K562 (cell line): ENCODE results near the gene CSKMT. TPM values are rescaled to one million over a fixed set of nuclear protein-coding genes. Genes with fewer than 3 reads are reported as not detected.

Source experiments
- ATF7 ChIP-seq: fragments of 450-650 bp; IDR thresholded peaks from 2 replicates; pipeline ENCODE4 v1.7.1; 2014; ENCODE audit warnings: mild to moderate bottlenecking, moderate library complexity
- BHLHE40 ChIP-seq: IDR thresholded peaks from 2 replicates; pipeline ENCODE4 v1.6.1; 2011; ENCODE audit warnings: low read length, improper control_type of control experiment
- C11orf30 ChIP-seq: fragments of 450-650 bp; IDR thresholded peaks from 2 replicates; pipeline ENCODE4 v1.6.1; 2016; ENCODE audit warnings: low read depth, mild to moderate bottlenecking
- ELF1 ChIP-seq: fragments of 200-800 bp; sonication (Bioruptor generic); IDR thresholded peaks from 2 replicates; pipeline ENCODE4 v1.6.1; 2016; ENCODE audit warnings: missing genetic modification characterization, missing compliant biosample characterization
- FOXP4 ChIP-seq: sonication (generic); formaldehyde crosslinking; IDR thresholded peaks from 2 replicates; pipeline ENCODE4 v1.8.0; 2022; ENCODE audit warnings: mild to moderate bottlenecking, missing genetic modification reagents, borderline replicate concordance
- GABPB1 ChIP-seq: sonication (generic); formaldehyde crosslinking; IDR thresholded peaks from 2 replicates; pipeline ENCODE4 v1.8.0; 2022; ENCODE audit warnings: mild to moderate bottlenecking, missing genetic modification reagents
- ILF3 ChIP-seq: fragments of 450-650 bp; IDR thresholded peaks from 2 replicates; pipeline ENCODE4 v1.6.1; 2018; ENCODE audit warnings: antibody characterized with exemption, mild to moderate bottlenecking, moderate library complexity, borderline replicate concordance
- ILK ChIP-seq: fragments of 450-650 bp; IDR thresholded peaks from 2 replicates; pipeline ENCODE4 v1.6.1; 2016; ENCODE audit warnings: missing genetic modification characterization, low read depth, mild to moderate bottlenecking, missing compliant biosample characterization, moderate library complexity, borderline replicate concordance
- NFE2 ChIP-seq: IDR thresholded peaks from 2 replicates; pipeline ENCODE4 v1.6.1; 2014; ENCODE audit warnings: antibody characterized with exemption, low read depth
- RBM17 ChIP-seq: fragments of 200-400 bp; formaldehyde crosslinking; IDR thresholded peaks from 2 replicates; pipeline ENCODE4 v1.6.1; 2017; ENCODE audit warnings: low read depth, mild to moderate bottlenecking, low read length, borderline replicate concordance
- SAFB ChIP-seq: fragments of 200-400 bp; formaldehyde crosslinking; IDR thresholded peaks from 2 replicates; pipeline ENCODE4 v1.6.1; 2017; ENCODE audit warnings: low read depth, low read length, borderline replicate concordance
- SETDB1 ChIP-seq: IDR thresholded peaks from one replicate; pipeline ENCODE4 v1.6.1; 2012; ENCODE audit warnings: low read length, control low read depth, inconsistent platforms
- STAT5A ChIP-seq: IDR thresholded peaks from 2 replicates; pipeline ENCODE4 v1.6.1; 2012; ENCODE audit warnings: low read length, inconsistent platforms, borderline replicate concordance
- TBP ChIP-seq: optimal IDR thresholded peaks from 2 replicates; pipeline ENCODE3; 2011; ENCODE audit warnings: low read depth, low read length, improper control_type of control experiment
- ZKSCAN8 ChIP-seq: fragments of 200-800 bp; sonication (Bioruptor generic); IDR thresholded peaks from 2 replicates; pipeline ENCODE4 v1.6.1; 2016; ENCODE audit warnings: missing genetic modification characterization, missing compliant biosample characterization
- ZNF165 ChIP-seq: fragments of 250-450 bp; sonication (Bioruptor Pico); IDR thresholded peaks from 2 replicates; pipeline ENCODE4 v1.4.0; 2020; ENCODE audit warnings: borderline replicate concordance
- ZNF707 ChIP-seq: fragments of 250-450 bp; sonication (Bioruptor Pico); conservative IDR thresholded peaks from 2 replicates; pipeline ENCODE4 v1.8.0; 2022; ENCODE audit warnings: inconsistent platforms, mild to moderate bottlenecking, moderate library complexity
- polyA plus RNA-seq, 8 experiments: library from polyadenylated mRNA; depleted of rRNA in 4 of 8; stranded (reverse) in 5 of 8; unstranded in 3 of 8; fragments of >200 nt; fragmentation: Nextera tagmentation in 2 of 8; fragmentation: Illumina TruSeq in 1 of 8; extraction: Ambion mirVana in 2 of 8; extraction: Trizol in 1 of 8; gene quantifications; 2 replicates each; pipeline versions ENCODE4 v1.2.1 to v1.2.3, GENCODE V29; 2011 to 2014; ENCODE audit warnings: inconsistent platforms in 1 of 8, missing spikeins in 1 of 8
- total RNA-seq, 7 experiments: library from RNA; depleted of rRNA in 6 of 7; stranded (reverse); fragments of >200 nt in 6 of 7; fragmentation: Illumina TruSeq in 2 of 7; extraction: Trizol in 2 of 7; gene quantifications; 2 replicates each; pipeline versions ENCODE4 v1.2.1 to v1.2.3, GENCODE V29; 2011 to 2021; ENCODE audit warnings: low replicate concordance in 1 of 7
- TF ChIP-seq, protein P1 (sequence below): sonication (generic); formaldehyde crosslinking; IDR thresholded peaks from 2 replicates; pipeline ENCODE4 v1.8.0; 2022; ENCODE audit warnings: missing genetic modification reagents, mild to moderate bottlenecking, moderate library complexity, borderline replicate concordance
- TF ChIP-seq, protein P2 (sequence below): fragments of 450-650 bp; IDR thresholded peaks from 2 replicates; pipeline ENCODE4 v1.6.1; 2016; ENCODE audit warnings: borderline replicate concordance
- TF ChIP-seq, protein P3 (sequence below): IDR thresholded peaks from 3 replicates; pipeline ENCODE4 v1.6.1; 2011; ENCODE audit warnings: borderline replicate concordance, mild to moderate bottlenecking, moderate library complexity; ENCODE audit not compliant: insufficient read length; ENCODE audit errors: extremely low read depth

The CSKMT gene
- total and polyA plus RNA-seq, 9 of the 15 experiments (the other 6 are each of a cell fraction or from before 2014, with no cell fraction given): 10.3 to 108 (median 27.2) TPM

DNA sequence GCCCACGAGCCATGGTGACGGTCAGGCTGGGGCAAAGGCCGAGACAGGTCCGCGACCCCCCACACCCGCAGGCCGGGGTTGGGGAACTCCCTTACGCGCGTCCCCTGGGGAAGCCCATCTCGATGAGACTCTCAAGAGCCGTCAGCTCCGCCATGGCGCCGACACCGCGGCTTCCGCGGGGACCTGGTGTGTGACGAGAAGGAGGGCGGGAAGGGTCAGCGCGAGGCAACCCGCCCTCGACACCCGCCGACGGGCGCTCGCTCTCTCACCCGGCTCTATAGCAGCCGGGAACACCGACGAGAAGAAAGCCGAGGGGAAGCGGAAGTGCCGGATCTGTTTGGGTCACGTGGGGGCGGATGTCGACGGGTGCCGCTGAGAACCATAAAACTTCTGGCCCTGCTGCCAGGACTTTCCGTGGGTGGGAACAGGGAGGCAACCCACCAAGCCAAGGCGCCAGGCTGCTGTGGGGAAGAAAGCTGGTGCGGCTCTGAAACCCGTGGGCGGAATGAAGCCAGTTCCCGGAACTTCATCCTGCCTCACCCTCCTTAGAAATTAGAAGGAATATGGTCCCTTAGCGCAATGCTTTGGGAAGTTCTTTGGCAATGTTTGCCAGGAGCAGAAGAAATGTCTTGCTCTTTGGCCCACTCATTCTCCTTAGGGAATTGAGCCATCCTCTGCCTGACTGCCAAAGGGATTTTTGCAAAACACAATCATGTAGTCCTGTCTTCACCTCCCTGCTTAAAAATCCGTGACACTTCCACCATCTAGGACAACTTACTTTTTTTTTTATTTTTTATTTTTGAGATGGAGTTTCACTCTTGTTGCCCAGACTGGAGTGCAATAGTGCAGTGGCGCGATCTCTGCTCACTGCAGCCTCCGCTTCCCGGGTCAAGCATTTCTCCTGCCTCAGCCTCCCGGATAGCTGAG is 13.9 kb downstream of the CSKMT start, which contains the start of gene UBXN1 (continued):
- TF ChIP-seq, protein P1, sequence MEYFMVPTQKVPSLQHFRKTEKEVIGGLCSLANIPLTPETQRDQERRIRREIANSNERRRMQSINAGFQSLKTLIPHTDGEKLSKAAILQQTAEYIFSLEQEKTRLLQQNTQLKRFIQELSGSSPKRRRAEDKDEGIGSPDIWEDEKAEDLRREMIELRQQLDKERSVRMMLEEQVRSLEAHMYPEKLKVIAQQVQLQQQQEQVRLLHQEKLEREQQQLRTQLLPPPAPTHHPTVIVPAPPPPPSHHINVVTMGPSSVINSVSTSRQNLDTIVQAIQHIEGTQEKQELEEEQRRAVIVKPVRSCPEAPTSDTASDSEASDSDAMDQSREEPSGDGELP (CRISPR knock-in tag): peak; percentile 76
- TF ChIP-seq GABPB1 (CRISPR knock-in tag) (peak; percentile 89), ZNF707 (CRISPR knock-in tag) (no peak), TBP (peak; percentile 74), ELF1 (peak; percentile 96), RBM17 (no peak), SAFB (no peak), SETDB1 (no peak), C11orf30 (peak; percentile 95), ATF7 (no peak; the same call in 1 of the 2 replicates), NFE2 (no peak), ZKSCAN8 (no peak), STAT5A (no peak; the same call in 1 of the 2 replicates), ZNF165 (no peak), FOXP4 (no peak), ILK (no peak), ILF3 (no peak), BHLHE40 (peak; percentile 87)
- TF ChIP-seq, protein P2, sequence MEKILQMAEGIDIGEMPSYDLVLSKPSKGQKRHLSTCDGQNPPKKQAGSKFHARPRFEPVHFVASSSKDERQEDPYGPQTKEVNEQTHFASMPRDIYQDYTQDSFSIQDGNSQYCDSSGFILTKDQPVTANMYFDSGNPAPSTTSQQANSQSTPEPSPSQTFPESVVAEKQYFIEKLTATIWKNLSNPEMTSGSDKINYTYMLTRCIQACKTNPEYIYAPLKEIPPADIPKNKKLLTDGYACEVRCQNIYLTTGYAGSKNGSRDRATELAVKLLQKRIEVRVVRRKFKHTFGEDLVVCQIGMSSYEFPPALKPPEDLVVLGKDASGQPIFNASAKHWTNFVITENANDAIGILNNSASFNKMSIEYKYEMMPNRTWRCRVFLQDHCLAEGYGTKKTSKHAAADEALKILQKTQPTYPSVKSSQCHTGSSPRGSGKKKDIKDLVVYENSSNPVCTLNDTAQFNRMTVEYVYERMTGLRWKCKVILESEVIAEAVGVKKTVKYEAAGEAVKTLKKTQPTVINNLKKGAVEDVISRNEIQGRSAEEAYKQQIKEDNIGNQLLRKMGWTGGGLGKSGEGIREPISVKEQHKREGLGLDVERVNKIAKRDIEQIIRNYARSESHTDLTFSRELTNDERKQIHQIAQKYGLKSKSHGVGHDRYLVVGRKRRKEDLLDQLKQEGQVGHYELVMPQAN: peak; percentile 80
- TF ChIP-seq, protein P3, sequence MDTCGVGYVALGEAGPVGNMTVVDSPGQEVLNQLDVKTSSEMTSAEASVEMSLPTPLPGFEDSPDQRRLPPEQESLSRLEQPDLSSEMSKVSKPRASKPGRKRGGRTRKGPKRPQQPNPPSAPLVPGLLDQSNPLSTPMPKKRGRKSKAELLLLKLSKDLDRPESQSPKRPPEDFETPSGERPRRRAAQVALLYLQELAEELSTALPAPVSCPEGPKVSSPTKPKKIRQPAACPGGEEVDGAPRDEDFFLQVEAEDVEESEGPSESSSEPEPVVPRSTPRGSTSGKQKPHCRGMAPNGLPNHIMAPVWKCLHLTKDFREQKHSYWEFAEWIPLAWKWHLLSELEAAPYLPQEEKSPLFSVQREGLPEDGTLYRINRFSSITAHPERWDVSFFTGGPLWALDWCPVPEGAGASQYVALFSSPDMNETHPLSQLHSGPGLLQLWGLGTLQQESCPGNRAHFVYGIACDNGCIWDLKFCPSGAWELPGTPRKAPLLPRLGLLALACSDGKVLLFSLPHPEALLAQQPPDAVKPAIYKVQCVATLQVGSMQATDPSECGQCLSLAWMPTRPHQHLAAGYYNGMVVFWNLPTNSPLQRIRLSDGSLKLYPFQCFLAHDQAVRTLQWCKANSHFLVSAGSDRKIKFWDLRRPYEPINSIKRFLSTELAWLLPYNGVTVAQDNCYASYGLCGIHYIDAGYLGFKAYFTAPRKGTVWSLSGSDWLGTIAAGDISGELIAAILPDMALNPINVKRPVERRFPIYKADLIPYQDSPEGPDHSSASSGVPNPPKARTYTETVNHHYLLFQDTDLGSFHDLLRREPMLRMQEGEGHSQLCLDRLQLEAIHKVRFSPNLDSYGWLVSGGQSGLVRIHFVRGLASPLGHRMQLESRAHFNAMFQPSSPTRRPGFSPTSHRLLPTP: no peak
